ENCODE data around the gene GBF1. TPM values are rescaled to one million over a fixed set of nuclear protein-coding genes. Genes with fewer than 3 reads are reported as not detected.
A peak's percentile ranks its signal among the peaks of the same experiment; 100 is the strongest.

GBF1 gene
- total and polyA plus RNA-seq, 10 of the 15 experiments (the other 5 are each of a cell fraction or from before 2014, with no cell fraction given), result 0.82 to 42.0 (median 21.8) TPM

DNA sequence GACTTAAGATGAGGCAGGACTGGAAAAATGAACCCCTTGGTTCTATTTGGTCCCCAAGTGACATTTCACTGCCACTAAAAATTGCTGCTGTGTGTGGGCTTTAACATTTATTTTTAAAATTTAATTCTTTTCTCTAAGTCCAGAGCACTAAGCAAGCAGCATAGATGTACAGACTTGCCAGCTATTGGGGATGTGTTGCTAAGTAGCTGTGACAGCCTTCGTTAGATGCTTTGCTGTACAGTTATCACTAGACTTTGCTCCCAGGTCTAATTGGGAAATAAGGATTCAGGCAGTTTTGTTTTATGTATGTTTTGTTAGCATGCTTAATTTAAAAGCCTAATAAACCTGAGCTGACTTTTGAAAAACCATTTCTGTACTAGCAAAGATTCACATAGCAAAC lies 51.8 kb downstream of the GBF1 start:
- intact Hi-C loops (cut with micrococcal nuclease; ENCODE audit: unreplicated experiment), result no loop called here

More for the DNA sequence above, 51.8 kb downstream of the GBF1 start:
- Histone ChIP-seq H3K4me3 (no peak overlapping the region), H3K9me3 (replicated peaks; ENCODE audit: control insufficient read depth, insufficient read depth, low read length) (no peaks in the 10 kb centered on the region), H3K9ac (ENCODE audit: control insufficient read depth, insufficient read depth, low read length) (no peak overlapping the region), H3K4me2 (ENCODE audit: control insufficient read depth, insufficient read depth) (no peak overlapping the region), H3K27me3 (replicated peaks in 1 of 2; ENCODE audit: control insufficient read depth in 2 of 2, insufficient read depth in 2 of 2, low read length in 1 of 2) (no peaks in the 10 kb centered on the region), H3K36me3 (ENCODE audit: control insufficient read depth in 2 of 2, insufficient read depth in 2 of 2, low read length in 1 of 2) (no peaks in the 10 kb centered on the region), H3K27ac (ENCODE audit: control insufficient read depth, insufficient read depth) (no peak overlapping the region), H4K20me1 (ENCODE audit: control insufficient read depth, insufficient read depth) (no peaks in the 10 kb centered on the region), H2AFZ (ENCODE audit: control insufficient read depth, low read depth, low read length) (no peak overlapping the region), H3K79me2 (ENCODE audit: control insufficient read depth, insufficient read depth, low read length) (peaks cover 13% of the 10 kb centered on the region), H3K4me1 (ENCODE audit: control insufficient read depth, insufficient read depth, low read length) (peaks cover 7% of the 10 kb centered on the region)
- WGBS (ENCODE audit: insufficient coverage, insufficient replicate concordance, low lambda C conversion rate, missing lambda C conversion rate), result 97% methylated on average over 1 of the region's 1 CpG
- ChIA-PET RAD21 (ENCODE audit: unreplicated experiment) (interaction anchor here (1.2 kb wide), 1 partner anchor 75 kb away, joined by 3 read pairs; no protein-coding TSS in a partner anchor), CTCF (interaction anchor here (0.6 to 2.1 kb wide), 8 partner anchors 9 to 336 kb away, joined by 3 to 6 read pairs (median 4); no protein-coding TSS in a partner anchor), SMC1A (ENCODE audit: uncharacterized antibody, unreplicated experiment) (interaction anchor here (1.0 to 1.5 kb wide), 3 partner anchors 12 to 26 kb away, joined by 3 to 4 read pairs (median 3); no protein-coding TSS in a partner anchor), POLR2A (interaction anchor here (0.7 to 1.3 kb wide), 2 partner anchors 12 to 1281 kb away, joined by 3 to 4 read pairs; no protein-coding TSS in a partner anchor)
- no peak for DNase-seq (ENCODE audit: low read depth, low spot score)
- ATAC-seq, result no peak
- no peak for FAIRE-seq
- in situ Hi-C loops (cut with MboI), result no loop called here
- TF ChIP-seq KDM1A (IDR thresholded peaks at IDR 0.05; ENCODE audit: borderline replicate concordance), result no peak
- no peak for TF ChIP-seq MTA2 (IDR thresholded peaks at IDR 0.05; ENCODE audit: low read depth)
- no peak for TF ChIP-seq POLR2A (IDR thresholded peaks at IDR 0.05; ENCODE audit: low read depth, low read length)
- TF ChIP-seq, protein P1, sequence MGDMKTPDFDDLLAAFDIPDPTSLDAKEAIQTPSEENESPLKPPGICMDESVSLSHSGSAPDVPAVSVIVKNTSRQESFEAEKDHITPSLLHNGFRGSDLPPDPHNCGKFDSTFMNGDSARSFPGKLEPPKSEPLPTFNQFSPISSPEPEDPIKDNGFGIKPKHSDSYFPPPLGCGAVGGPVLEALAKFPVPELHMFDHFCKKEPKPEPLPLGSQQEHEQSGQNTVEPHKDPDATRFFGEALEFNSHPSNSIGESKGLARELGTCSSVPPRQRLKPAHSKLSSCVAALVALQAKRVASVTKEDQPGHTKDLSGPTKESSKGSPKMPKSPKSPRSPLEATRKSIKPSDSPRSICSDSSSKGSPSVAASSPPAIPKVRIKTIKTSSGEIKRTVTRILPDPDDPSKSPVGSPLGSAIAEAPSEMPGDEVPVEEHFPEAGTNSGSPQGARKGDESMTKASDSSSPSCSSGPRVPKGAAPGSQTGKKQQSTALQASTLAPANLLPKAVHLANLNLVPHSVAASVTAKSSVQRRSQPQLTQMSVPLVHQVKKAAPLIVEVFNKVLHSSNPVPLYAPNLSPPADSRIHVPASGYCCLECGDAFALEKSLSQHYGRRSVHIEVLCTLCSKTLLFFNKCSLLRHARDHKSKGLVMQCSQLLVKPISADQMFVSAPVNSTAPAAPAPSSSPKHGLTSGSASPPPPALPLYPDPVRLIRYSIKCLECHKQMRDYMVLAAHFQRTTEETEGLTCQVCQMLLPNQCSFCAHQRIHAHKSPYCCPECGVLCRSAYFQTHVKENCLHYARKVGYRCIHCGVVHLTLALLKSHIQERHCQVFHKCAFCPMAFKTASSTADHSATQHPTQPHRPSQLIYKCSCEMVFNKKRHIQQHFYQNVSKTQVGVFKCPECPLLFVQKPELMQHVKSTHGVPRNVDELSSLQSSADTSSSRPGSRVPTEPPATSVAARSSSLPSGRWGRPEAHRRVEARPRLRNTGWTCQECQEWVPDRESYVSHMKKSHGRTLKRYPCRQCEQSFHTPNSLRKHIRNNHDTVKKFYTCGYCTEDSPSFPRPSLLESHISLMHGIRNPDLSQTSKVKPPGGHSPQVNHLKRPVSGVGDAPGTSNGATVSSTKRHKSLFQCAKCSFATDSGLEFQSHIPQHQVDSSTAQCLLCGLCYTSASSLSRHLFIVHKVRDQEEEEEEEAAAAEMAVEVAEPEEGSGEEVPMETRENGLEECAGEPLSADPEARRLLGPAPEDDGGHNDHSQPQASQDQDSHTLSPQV (IDR thresholded peaks at IDR 0.05), result no peak
- no peak for TF ChIP-seq RB1 (IDR thresholded peaks at IDR 0.05; ENCODE audit: borderline replicate concordance)
- no peak for TF ChIP-seq CEBPB (IDR thresholded peaks at IDR 0.05; ENCODE audit: borderline replicate concordance in 1 of 2, low read depth in 2 of 2, low read length in 2 of 2)
- TF ChIP-seq IRF4 (IDR thresholded peaks at IDR 0.05; ENCODE audit: low read depth, low read length), result no peak
- TF ChIP-seq JUND (IDR thresholded peaks at IDR 0.05; ENCODE audit: low read depth, low read length), result no peak
- BruUV-seq (replicated peaks), result TSS peak; percentile 23

Measured in GM12878 (cell line).